Stimulated activated CD4-positive, alpha-beta T cell treated with anti-CD3 and anti-CD28 coated beads, Interleukin-1b, Interleukin-23, amount 100 ng/mL, for 24 hours (primary cell): ENCODE data around the gene ATP5F1E.

Source experiments
- DNase-seq, 4 experiments: peaks; one replicate each; pipeline ENCODE4 v3.0.0-alpha.2; 2020; ENCODE audit warnings: low read depth in 4 of 4, low spot score in 1 of 4

The ATP5F1E gene

GRCh38 chr20:59006864-59007664 is 25.1 kb downstream of the ATP5F1E start, which contains the start of gene CTSZ:
TSS of gene CTSZ (minus strand) at chr20:59007254. CDS start at chr20:59007128, 126 bp downstream.
- peak in 2 of 4 experiments; percentile 6 to 36 for DNase-seq

GRCh38 chr20:59006167-59006863 is 25.8 kb downstream of the ATP5F1E start:
- DNase-seq, result no peak

DNA sequence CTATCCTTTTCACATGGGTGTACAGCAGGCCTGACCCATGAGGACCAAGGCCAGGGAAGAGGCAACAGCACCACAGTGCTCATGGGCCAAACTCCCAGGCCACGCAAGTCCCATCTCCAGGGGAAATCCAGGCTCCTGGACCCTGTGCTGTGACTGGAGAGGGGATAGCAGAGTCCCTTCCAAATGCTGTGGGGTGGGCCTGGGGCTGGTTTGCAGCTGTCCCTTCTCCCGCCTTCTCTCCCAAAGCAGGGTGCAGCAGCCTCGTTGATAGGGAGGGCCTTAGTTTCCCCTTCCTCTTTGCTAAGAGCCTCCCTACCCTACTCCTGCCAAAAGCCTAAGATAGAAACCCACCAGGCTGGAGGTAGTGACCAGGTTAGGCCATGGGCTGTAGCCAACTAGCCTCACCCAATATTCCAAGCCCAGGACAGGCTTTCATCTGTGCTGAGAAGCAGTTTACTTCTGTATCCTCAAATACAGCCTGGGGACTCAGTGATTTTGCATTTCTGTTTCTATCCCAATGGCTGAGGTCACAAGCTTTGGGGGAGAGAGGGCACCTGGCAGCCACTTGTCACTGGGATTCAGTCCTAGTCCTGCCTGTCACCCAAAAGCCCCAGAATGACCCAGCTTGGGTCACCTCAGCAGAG is 26.5 kb downstream of the ATP5F1E start:
- DNase-seq, result no peak

DNA sequence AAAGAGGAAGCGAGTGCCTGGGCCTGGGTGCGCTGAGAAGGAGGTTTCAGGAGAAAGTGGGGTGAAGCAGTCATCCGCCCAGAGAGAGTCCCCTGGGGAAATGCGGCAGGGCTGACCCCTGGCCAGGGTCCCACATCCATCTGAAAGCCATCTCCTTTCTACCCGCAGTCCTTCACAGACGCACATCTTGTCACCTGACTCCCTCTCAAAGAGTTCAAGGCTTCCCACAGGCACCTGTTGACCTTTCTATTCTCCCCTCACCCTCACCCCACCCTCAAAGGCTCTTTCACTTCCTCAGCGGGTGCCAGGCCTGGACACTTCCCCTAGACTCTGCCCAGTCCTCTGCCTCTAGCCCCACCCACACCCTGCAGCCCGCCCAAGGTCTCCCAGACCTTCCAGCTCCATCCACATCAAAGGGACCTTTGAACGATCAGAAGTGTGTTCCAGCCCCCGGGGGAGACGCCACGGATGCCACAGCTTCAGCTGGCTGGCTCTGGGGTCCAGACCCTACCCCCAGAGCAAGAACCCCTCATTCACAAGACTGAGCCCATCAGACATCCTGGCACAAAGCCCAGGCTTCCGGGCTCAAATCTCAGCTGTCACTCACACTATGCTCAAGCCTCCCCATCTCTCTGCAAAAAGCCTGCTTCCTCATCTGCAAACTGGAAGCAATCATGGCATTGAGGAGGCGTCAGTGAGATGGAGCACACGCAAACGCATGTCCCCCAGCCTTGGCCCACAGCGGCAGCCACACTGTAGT is 27.2 kb downstream of the ATP5F1E start:
- DNase-seq, result no peak

DNA sequence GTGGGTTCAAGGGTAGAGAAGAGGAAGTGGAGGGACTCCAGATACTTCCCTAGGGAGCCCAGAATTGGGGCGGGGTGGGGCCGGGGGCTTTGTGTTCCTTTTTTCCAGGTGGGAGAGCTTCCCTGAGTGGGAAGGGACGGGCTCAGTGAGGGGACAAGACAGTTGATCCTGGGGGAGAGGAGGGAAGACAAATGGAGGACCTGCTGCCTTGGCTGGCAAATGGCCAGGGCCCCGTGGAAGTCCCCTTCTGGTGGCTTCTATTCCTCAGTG is 27.7 kb downstream of the ATP5F1E start:
- DNase-seq, result peak in 2 of 4 experiments; percentile 23 to 28

GRCh38 chr20:59003836-59004492 is 28.2 kb downstream of the ATP5F1E start:
- no peak for DNase-seq

DNA sequence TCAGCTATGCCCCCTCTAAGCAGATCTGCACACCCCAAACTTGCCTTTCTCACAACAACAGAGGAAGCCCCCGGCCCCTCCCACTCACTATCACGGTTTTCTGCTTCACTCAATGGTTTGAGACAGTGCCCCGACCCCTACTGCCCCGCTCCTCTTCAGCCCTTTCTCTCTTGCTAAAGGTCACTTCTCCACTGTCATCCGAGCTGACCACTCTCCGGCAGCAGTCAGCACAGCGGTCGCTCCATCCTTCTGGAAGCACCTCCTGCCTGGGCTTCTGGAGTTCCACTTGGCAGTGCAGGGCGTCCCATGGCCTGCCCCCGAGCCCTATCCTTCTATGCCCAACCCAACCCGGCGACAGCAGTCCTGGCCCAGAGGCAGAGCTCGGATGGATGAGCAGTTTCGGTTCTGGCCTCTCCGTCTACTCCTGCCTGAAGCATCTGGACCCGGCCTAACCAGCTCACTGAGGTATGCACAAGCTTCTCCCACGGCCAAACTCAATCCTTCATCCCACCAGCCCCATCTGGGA is 29.2 kb downstream of the ATP5F1E start:
- no peak for DNase-seq

- no peak for DNase-seq
Measured at GRCh38 chr20:59002388-59002787, 29.7 kb downstream of the ATP5F1E start.

- DNase-seq, result no peak
Measured at GRCh38 chr20:59001449-59002171, 30.5 kb downstream of the ATP5F1E start.

GRCh38 chr20:59001068-59001448 is 31.1 kb downstream of the ATP5F1E start:
- no peak for DNase-seq

DNA sequence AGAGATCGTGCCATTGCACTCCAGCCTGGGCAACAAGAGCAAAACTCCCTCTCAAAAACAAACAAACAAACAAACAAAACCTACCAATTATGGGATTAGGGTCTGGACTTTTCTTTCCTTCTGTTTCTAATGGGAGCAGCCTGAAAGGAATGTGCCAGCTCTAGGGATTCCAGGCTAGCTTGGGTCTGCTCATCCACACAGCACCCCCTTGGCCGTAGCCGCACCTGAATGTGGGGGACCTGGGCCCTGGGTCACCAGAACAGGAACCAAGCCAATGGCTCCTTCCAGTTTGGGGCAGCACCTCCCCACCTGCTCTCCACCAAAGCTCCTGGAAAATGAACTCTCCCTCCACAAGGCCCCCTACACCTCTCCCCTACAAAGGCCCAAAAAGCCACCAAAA is 31.8 kb downstream of the ATP5F1E start:
- DNase-seq, result no peak

DNA sequence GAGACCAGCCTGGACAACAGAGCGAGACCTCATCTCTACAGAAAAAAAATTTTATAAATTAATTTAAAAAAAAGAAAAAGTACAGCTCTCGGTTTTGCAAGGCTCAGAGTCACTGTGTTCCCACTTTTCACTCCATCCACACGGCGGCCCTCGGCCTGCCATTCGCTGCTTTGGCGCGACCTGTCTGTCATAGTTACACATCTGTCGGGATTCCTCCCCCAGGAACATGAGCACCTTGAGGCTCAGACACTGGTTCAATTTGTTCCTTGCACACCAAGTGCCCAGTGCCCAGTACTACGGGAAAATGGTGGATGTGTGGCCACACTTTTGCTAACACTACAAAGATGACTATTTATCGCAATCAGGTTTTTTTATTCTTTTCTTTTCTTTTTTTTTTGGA is 33.5 kb downstream of the ATP5F1E start:
- DNase-seq, result no peak

GRCh38 chr20:58997141-58997770 is 34.9 kb downstream of the ATP5F1E start:
- no peak for DNase-seq

- DNase-seq, result no peak
Measured at GRCh38 chr20:58996226-58996611, 35.9 kb downstream of the ATP5F1E start.

DNA sequence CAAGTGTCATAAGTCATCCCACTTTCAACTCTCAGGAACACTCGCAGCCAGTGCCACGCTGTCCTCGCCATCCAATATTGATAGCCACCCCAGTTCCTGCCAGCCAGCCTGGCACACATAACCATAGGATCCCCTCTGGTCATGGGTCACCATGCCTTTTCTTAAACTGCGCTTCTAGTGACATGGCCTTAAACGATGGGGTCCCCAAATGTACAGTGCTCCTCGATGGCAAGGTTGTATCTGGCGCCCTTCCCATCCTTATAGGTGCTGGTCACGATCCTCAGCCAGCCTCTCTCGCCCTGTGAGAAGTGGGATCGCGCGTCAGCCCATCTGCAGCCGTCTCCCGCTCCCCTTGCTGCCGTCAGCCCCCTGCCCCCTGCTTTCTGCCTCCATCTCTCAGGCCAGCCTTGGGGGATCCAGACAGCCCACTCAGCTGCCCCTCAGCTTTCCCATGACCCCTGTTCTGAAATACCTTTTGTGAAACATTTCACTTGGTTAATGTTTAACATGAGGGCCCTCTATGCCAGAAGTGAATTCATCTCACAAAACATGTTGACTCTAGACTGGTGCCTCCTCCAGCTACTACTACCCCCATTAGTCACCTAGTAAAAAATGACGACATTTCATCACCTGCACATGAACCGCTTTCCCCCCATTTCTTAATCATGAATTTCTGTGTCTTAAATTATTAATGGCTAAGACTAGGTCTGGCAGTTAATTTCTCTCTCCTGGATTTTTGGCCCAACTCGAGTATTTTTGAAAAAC is 36.5 kb downstream of the ATP5F1E start:
- no peak for DNase-seq

DNA sequence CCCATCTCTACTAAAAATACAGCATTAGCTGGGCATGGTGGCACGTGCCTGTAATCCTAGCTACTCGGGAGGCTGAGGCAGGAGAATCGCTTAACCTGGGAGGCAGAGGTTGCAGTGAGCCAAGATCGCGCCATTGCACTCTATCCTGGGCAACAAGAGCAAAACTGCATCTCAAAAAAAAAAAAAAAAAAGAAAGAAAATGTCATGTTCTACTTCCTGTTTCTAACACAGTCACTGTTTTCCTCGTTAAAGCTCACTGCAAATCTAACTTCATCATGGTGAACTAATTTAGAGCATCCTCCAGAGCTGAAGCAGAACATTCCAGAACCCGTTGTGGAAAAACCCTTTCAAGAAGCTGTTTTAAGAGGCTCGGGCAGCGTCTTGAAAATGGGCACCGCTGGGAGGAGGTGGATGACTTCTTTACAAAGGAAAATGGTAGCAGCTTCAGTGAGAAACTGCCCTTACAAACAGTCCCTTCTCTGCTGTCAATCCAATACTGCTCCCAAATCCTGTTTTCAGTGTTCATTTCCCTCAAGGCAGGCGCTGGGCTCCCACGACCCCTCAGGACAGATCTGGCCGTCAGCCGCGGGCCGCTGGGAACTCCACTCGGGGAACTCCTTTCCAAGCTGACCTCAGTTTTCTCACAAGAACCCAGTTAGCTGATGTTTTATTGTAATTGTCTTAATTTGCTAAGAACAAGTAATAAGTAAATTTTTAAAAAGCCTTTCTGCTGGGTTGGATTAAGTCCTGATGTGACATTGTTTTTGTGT is 37.6 kb downstream of the ATP5F1E start:
- DNase-seq, result no peak

DNA sequence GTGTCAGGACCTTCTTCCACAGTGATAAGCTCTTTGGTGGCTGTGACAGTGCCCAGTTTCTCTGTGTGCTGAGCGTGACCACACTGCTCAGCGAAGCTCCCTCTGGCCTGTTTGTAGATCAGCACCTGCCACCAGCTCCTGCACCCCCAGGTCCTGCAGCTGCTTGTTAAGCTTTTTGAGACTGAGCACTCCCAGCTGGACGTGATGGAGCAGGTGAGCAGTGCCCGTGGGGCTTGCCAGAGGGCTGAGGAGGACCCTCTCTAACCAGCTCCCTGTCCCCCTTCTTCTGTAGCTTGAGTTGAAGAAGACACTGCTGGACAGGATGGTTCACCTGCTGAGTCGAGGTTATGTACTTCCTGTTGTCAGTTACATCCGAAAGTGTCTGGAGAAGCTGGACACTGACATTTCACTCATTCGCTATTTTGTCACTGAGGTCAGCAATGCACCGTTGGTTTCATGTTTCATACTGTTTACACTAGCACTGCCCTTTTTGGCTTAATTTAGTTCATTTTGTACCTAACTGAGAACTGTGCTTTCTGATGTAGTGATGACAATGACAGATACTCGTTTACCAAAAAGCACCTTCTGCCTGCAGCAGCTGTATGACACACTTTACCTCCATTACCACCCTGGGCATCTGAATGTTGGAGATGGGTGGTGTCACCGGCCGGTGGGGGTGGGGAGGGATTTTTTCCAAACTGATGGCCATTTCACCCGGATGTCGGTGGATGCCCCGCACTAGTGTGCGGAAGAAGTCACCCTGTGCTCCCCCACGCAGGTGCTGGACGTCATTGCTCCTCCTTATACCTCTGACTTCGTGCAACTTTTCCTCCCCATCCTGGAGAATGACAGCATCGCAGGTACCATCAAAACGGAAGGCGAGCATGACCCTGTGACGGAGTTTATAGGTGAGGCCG is 38.5 kb downstream of the ATP5F1E start:
- no peak for DNase-seq
